Measurements from ENCODE around the gene COX8C. TPM values are rescaled to one million over a fixed set of nuclear protein-coding genes. Genes with fewer than 3 reads are reported as not detected.

Gene COX8C
- total RNA-seq, 4 donors from 2014 or later = not detected

DNA sequence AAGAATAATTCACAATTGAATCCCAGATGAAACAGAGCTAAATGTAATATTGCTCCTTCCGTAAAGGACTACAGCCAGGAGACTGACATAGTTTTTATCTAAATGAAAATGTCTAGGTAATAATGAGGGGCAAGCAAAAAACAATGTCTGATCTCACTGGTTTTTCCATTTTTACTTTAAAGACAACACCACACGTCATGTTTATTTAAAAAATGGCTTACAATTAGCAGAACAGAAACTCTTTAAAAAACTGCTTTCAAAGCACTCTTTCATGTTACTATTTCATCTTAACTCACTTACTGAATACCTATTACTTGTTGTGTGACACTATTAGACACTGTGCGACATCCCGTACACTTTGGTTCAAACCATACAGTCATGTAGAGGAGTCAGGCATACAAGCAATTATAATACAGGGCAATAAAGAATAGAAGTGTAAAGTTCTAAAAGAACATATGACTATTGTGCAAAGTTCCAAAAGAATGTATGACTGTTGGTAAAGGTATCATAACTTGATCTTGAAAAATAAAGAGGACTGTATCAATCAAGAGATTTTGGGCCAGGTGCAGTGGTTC is 23.3 kb upstream of the COX8C start:
- TF ChIP-seq EP300 (IDR thresholded peaks at IDR 0.05) (no peak), POLR2A (IDR thresholded peaks at IDR 0.05) (no peak)
- TF ChIP-seq, protein P1, sequence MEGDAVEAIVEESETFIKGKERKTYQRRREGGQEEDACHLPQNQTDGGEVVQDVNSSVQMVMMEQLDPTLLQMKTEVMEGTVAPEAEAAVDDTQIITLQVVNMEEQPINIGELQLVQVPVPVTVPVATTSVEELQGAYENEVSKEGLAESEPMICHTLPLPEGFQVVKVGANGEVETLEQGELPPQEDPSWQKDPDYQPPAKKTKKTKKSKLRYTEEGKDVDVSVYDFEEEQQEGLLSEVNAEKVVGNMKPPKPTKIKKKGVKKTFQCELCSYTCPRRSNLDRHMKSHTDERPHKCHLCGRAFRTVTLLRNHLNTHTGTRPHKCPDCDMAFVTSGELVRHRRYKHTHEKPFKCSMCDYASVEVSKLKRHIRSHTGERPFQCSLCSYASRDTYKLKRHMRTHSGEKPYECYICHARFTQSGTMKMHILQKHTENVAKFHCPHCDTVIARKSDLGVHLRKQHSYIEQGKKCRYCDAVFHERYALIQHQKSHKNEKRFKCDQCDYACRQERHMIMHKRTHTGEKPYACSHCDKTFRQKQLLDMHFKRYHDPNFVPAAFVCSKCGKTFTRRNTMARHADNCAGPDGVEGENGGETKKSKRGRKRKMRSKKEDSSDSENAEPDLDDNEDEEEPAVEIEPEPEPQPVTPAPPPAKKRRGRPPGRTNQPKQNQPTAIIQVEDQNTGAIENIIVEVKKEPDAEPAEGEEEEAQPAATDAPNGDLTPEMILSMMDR (IDR thresholded peaks at IDR 0.05) = no peak
- DNase-seq (ENCODE audit: low spot score in 2 of 2) = no peak
- H3K36me3 ChIP-seq = peaks cover 0 to 3% (median 0%) of the 10 kb centered on the region in 3 donors
- H3K9me3 ChIP-seq = no peaks in the 10 kb centered on the region
- no peak overlapping the region for H3K4me3 ChIP-seq
- H3K4me1 ChIP-seq = peaks cover 0 to 45% (median 5%) of the 10 kb centered on the region in 4 donors
- H3K27ac ChIP-seq = no peak overlapping the region
- H3K27me3 ChIP-seq = no peaks in the 10 kb centered on the region
- 89 to 92% methylated on average over 4 of the region's 4 CpGs for WGBS, 2 donors

DNA sequence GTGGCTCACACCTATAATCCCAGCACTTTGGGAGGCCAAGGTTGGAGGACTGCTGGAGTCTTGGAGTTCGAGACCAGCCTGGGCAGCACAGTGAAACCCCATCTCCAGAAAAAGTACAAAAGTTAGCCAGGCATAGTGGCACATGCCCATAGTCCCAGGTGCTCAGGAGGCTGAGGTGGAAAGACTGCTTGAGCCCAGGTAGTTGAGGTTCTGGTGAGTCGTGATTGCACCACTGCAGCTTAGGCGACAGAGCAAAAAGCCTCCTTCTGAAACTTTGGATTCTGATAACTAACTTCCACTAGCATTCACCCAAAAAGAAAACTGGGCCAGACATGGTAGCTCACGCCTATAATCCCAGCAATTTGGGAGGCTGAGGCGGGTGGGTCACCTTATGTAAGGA is 20.8 kb upstream of the COX8C start:
- DNase-seq (ENCODE audit: low spot score in 2 of 2) = no peak
- no peak overlapping the region for H3K4me3 ChIP-seq
- H3K9me3 ChIP-seq = no peaks in the 10 kb centered on the region
- WGBS, 2 donors = 95 to 98% methylated on average over 5 of the region's 5 CpGs
- H3K36me3 ChIP-seq = peaks cover 0 to 3% (median 0%) of the 10 kb centered on the region in 3 donors
- TF ChIP-seq, protein P1 (IDR thresholded peaks at IDR 0.05) = no peak
- TF ChIP-seq POLR2A (IDR thresholded peaks at IDR 0.05) (no peak), EP300 (IDR thresholded peaks at IDR 0.05) (no peak)
- H3K4me1 ChIP-seq = peaks cover 0 to 44% (median 18%) of the 10 kb centered on the region in 4 donors
- no peak overlapping the region for H3K27ac ChIP-seq
- H3K27me3 ChIP-seq = no peaks in the 10 kb centered on the region

DNA sequence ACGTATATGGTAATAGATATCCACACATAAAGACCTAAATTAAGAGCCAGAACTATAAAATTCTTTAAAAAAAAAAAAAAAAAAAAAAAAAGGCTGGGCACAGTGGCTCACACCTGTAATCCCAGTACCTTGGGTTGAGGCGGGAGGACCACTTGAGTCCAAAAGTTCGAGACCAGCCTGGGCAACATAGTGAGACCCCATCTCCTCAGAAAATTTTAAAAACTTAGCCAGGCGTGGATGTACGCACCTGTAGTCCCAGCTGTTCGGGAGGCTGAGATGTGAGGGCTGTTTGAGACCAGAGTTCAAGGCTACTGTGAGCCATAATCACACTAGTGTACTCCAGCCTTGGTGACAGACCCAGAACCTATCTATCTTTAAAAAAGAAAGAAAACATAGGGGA is 18.4 kb upstream of the COX8C start:
- Histone ChIP-seq H3K27ac (no peak overlapping the region), H3K4me3 (no peak overlapping the region), H3K9me3 (no peaks in the 10 kb centered on the region), H3K4me1 (peaks cover 0 to 42% (median 23%) of the 10 kb centered on the region in 4 donors), H3K27me3 (no peaks in the 10 kb centered on the region), H3K36me3 (no peaks in the 10 kb centered on the region)
- WGBS, 2 donors = 96 to 97% methylated on average over 6 of the region's 6 CpGs
- TF ChIP-seq, protein P1 (IDR thresholded peaks at IDR 0.05) = no peak
- no peak for TF ChIP-seq POLR2A (IDR thresholded peaks at IDR 0.05)
- no peak for TF ChIP-seq EP300 (IDR thresholded peaks at IDR 0.05)
- no peak for DNase-seq (ENCODE audit: low spot score in 2 of 2)

DNA sequence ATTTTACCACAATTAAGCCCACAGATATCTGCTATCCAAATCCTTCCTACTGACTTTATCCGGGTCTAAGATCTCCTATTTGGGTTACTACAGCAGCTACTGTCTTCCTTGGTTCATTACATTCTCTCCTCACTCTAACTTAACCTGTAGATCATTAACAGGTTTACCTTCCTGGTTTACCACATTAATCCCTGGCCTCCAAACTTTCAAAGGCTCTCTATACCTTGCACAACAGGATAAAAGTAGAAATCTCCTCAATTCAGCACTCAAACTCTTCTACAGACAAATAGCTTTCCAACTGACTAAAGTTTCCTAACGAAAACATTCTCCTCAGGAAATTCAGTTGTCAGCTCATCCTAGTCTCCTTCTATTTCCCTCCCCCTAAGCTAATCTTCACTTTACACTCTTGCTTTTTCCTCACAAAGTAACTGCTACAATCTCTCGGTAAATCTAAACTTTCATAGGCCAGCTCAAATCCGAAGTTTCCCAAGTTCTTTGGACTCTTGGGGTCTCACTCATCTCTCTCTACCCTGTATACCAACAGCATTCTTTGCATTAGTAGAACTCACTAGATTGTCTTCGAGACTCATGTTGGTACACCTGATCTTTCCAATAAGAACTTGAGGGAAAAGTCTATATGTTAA is 16.9 kb upstream of the COX8C start:
- 74 to 79% methylated on average over 5 of the region's 5 CpGs for WGBS, 2 donors

DNA sequence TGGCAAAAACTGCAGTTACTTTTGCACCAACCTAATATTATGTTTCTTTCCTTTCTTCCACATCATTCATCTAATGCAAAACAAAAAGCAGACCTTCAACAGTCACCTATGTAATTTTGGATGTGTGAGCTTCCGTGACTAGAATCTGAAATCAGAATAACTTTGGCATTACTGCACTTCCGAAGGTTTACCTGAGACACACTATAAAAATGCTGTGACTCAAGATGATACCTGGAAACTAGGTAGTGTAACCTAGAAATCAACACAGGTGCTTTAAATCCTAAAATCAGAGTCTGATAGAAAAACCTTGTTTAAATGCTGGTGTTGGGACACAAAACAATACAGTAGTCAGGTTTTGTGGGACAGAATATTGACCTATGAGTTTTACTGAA is 16.4 kb upstream of the COX8C start:
- no peak overlapping the region for H3K4me3 ChIP-seq
- TF ChIP-seq POLR2A (IDR thresholded peaks at IDR 0.05) = no peak
- H3K36me3 ChIP-seq = no peaks in the 10 kb centered on the region
- no peaks in the 10 kb centered on the region for H3K27me3 ChIP-seq
- H3K27ac ChIP-seq = peak overlapping the region in 2 of 4 donors; percentile 11 to 94
- H3K4me1 ChIP-seq = peaks cover 0 to 39% (median 26%) of the 10 kb centered on the region in 4 donors
- no peak for DNase-seq (ENCODE audit: low spot score in 2 of 2)
- H3K9me3 ChIP-seq = no peaks in the 10 kb centered on the region
- 92 to 97% methylated on average over 2 of the region's 2 CpGs for WGBS, 2 donors

More for the DNA sequence above, 16.9 kb upstream of the COX8C start:
- Histone ChIP-seq H3K4me3 (no peak overlapping the region), H3K9me3 (no peaks in the 10 kb centered on the region), H3K27ac (peak overlapping the region in 1 of 4 donors; percentile 0), H3K4me1 (peaks cover 0 to 39% (median 26%) of the 10 kb centered on the region in 4 donors), H3K27me3 (no peaks in the 10 kb centered on the region), H3K36me3 (no peaks in the 10 kb centered on the region)
- DNase-seq (ENCODE audit: low spot score in 2 of 2) = no peak
- TF ChIP-seq, protein P1 (IDR thresholded peaks at IDR 0.05) = no peak
- TF ChIP-seq POLR2A (IDR thresholded peaks at IDR 0.05) (no peak), EP300 (IDR thresholded peaks at IDR 0.05) (no peak)
